ENCODE measurements around the gene FSTL3.

Gene FSTL3

GRCh38 chr19:674282-675151, 1.7 kb upstream of the FSTL3 start:
- Histone ChIP-seq H3K9me3 (ENCODE audit: severe bottlenecking) (peaks cover 6% of the 10 kb centered on the region), H3K27ac (no peak overlapping the region), H3K27me3 (ENCODE audit: insufficient read depth, low read depth, severe bottlenecking) (peaks cover 15% of the 10 kb centered on the region), H3K4me3 (ENCODE audit: low read depth, low read length) (no peak overlapping the region), H3K36me3 (no peaks in the 10 kb centered on the region; the same call in 1 of the 2 replicates)
- DNase-seq, result no peak
- no peak for TF ChIP-seq CTCF (IDR thresholded peaks at IDR 0.05; ENCODE audit: low read depth, low read length)

GRCh38 chr19:676007-676338, 219 bp upstream of the FSTL3 start:
- no peak for DNase-seq
- Histone ChIP-seq H3K36me3 (no peaks in the 10 kb centered on the region; the same call in 1 of the 2 replicates), H3K27ac (no peak overlapping the region), H3K4me3 (ENCODE audit: low read depth, low read length) (peak overlapping the region; percentile 40), H3K27me3 (ENCODE audit: insufficient read depth, low read depth, severe bottlenecking) (peaks cover 15% of the 10 kb centered on the region), H3K9me3 (ENCODE audit: severe bottlenecking) (no peaks in the 10 kb centered on the region)
- no peak for TF ChIP-seq CTCF (IDR thresholded peaks at IDR 0.05; ENCODE audit: low read depth, low read length)

- TF ChIP-seq CTCF (IDR thresholded peaks at IDR 0.05; ENCODE audit: low read depth, low read length), result no peak
- Histone ChIP-seq H3K36me3 (no peaks in the 10 kb centered on the region; the same call in 1 of the 2 replicates), H3K27me3 (ENCODE audit: insufficient read depth, low read depth, severe bottlenecking) (peaks cover 15% of the 10 kb centered on the region), H3K4me3 (ENCODE audit: low read depth, low read length) (no peak overlapping the region), H3K27ac (no peak overlapping the region), H3K9me3 (ENCODE audit: severe bottlenecking) (no peaks in the 10 kb centered on the region)
- DNase-seq, result no peak
Measured at GRCh38 chr19:677201-677600, 1.0 kb downstream of the FSTL3 start.

GRCh38 chr19:677601-678436, 1.6 kb downstream of the FSTL3 start:
- H3K27ac ChIP-seq, result no peak overlapping the region
- DNase-seq, result no peak
- no peak overlapping the region for H3K4me3 ChIP-seq (ENCODE audit: low read depth, low read length)

DNA sequence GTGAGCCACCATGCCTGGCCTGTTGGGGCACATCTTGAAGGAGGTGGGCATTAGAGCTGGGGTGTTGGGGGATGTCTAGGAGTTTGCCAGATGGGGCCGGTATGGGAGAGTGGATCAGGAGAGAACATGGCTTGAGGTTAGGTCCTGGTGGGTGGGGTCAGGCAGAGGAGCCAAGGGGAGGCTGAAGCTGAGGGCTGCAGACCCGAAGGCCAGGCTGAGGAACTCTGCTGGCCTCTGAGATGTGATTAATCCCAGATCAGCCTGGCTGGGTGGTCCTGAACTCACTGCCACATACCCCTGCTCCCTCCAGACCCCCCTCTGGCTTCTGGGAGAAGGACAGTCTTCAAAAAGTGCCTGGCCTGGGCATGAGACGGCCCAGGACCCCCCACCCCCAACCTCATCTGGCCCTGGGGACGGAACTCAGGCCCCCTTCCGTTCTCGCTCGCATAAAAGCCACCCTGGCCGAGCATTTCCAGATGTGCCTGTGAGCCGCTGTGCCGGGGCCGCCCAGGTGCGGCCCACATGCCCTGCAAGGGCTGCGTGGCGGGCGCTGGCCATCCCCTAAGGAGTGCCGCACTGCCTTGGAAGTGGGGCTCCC, 2.7 kb downstream of the FSTL3 start:
- no peak overlapping the region for H3K27ac ChIP-seq
- H3K4me3 ChIP-seq (ENCODE audit: low read depth, low read length), result no peak overlapping the region; the same call in 1 of the 2 replicates
- DNase-seq, result no peak

More at GRCh38 chr19:677601-678436, 1.6 kb downstream of the FSTL3 start:
- no peak for TF ChIP-seq CTCF (IDR thresholded peaks at IDR 0.05; ENCODE audit: low read depth, low read length)
- Histone ChIP-seq H3K27me3 (ENCODE audit: insufficient read depth, low read depth, severe bottlenecking) (peaks cover 15% of the 10 kb centered on the region), H3K9me3 (ENCODE audit: severe bottlenecking) (no peaks in the 10 kb centered on the region), H3K36me3 (no peaks in the 10 kb centered on the region; the same call in 1 of the 2 replicates)

More for the DNA sequence above, 2.7 kb downstream of the FSTL3 start:
- Histone ChIP-seq H3K9me3 (ENCODE audit: severe bottlenecking) (no peaks in the 10 kb centered on the region), H3K27me3 (ENCODE audit: insufficient read depth, low read depth, severe bottlenecking) (peaks cover 15% of the 10 kb centered on the region), H3K36me3 (no peaks in the 10 kb centered on the region; the same call in 1 of the 2 replicates)
- no peak for TF ChIP-seq CTCF (IDR thresholded peaks at IDR 0.05; ENCODE audit: low read depth, low read length)
